ENCODE results near the gene HINT3. TPM values are rescaled to one million over a fixed set of nuclear protein-coding genes. Genes with fewer than 3 reads are reported as not detected.
"Not testable (repeated sequence)": the region's sequence is repeated elsewhere in the genome, so short reads cannot be mapped to it uniquely, and the experiment has no call there.

Gene HINT3
- total and polyA plus RNA-seq, 11 donors: 8.1 to 40.0 (median 33.8) TPM

DNA sequence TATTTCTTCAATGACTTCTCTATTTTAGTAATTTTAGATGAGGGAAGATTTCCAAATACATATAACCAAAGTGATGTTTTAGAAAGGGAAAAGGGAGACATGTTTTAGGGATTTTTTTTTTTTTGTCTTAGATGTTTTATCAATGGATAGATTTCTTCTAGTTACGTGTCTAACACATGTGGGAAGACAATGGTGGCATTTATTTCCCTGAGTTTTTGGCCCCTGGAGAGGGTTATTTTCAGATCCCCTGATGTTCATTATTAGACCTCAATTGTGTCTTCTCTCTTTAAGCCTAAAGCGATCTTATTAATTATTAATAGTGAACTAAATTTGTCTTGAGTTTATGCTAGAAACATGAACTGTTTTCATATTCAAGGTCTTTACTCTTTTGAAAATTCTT is 60.0 kb downstream of the HINT3 start:
- H3K36me3 ChIP-seq: peaks cover 0 to 96% (median 76%) of the 10 kb centered on the region in 9 donors

DNA sequence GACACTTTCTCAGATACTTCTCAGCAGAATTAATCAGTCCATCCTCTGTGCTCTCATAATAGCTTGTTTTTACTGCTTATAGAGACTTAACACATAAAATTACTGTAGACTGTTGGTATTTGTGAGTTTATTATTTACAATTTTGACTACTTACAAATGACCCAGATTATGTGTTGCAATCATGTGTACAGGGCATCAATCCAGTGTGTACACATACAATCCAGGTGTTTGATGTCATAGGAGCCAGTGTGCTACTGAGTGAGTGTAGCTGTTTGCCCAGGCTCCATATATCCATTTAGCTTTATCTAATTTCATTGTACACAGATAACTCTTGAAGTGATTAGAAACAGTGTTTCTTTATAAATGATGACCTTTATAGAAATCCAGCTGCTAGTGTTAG is 61.1 kb downstream of the HINT3 start:
- H3K36me3 ChIP-seq: peaks cover 0 to 96% (median 76%) of the 10 kb centered on the region in 9 donors
- intact Hi-C loops (cut with DNase I): no loop called here
- no peaks in the 10 kb centered on the region for H3K4me1 ChIP-seq
- no peak overlapping the region for H3K27ac ChIP-seq
- no peaks in the 10 kb centered on the region for H3K9me3 ChIP-seq
- ATAC-seq (no peak), DNase-seq (no peak)
- H3K27me3 ChIP-seq: no peaks in the 10 kb centered on the region
- H3K4me3 ChIP-seq: no peak overlapping the region
- no peak for TF ChIP-seq POLR2A (IDR thresholded peaks at IDR 0.05)
- TF ChIP-seq, protein P1, sequence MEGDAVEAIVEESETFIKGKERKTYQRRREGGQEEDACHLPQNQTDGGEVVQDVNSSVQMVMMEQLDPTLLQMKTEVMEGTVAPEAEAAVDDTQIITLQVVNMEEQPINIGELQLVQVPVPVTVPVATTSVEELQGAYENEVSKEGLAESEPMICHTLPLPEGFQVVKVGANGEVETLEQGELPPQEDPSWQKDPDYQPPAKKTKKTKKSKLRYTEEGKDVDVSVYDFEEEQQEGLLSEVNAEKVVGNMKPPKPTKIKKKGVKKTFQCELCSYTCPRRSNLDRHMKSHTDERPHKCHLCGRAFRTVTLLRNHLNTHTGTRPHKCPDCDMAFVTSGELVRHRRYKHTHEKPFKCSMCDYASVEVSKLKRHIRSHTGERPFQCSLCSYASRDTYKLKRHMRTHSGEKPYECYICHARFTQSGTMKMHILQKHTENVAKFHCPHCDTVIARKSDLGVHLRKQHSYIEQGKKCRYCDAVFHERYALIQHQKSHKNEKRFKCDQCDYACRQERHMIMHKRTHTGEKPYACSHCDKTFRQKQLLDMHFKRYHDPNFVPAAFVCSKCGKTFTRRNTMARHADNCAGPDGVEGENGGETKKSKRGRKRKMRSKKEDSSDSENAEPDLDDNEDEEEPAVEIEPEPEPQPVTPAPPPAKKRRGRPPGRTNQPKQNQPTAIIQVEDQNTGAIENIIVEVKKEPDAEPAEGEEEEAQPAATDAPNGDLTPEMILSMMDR (IDR thresholded peaks at IDR 0.05): no peak

More for the DNA sequence above, 60.0 kb downstream of the HINT3 start:
- WGBS, 4 donors: 81 to 94% (median 87%) methylated on average over 2 of the region's 2 CpGs
- no peak overlapping the region for H3K4me3 ChIP-seq
- DNase-seq: no peak
- no peaks in the 10 kb centered on the region for H3K27me3 ChIP-seq
- H3K27ac ChIP-seq: no peak overlapping the region
- H3K9me3 ChIP-seq: no peaks in the 10 kb centered on the region
- no peak for TF ChIP-seq POLR2A (IDR thresholded peaks at IDR 0.05)
- no peaks in the 10 kb centered on the region for H3K4me1 ChIP-seq
- no peak for ATAC-seq
- intact Hi-C loops (cut with DNase I): no loop called here

DNA sequence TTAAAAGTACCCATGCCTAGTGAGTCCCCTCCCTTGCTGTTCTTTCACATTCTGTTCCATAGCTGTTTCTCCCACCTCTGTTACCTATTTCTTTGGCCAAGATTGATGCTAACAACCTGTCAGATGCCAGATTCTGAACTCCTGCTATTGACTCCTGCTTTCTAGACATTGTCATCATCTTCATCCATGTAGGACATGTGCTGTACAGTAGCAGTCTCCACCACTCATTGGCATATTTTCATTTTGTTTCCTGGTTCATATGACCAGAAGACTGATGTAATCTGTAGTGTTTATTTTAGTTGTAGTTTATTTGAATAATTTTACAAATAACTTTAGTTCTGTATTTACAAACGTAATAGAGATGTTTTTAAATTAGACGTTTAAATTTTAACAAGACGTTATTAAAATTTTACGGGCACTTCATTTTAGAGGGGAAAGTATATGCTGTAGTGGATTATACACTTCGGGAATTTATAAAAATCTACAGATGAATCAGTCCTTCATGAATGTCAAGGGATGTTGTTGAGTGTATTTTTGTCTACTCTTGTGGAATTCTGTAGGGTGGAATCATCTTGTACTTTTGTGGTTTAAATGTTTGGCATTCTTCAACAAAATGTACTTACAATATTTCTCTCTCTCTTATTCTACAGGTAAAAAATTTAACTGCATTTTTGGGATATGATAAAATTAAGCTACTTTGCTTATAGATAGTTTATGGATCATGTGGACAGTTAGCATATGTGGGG is 63.9 kb downstream of the HINT3 start:
- intact Hi-C loops (cut with DNase I): no loop called here
- H3K36me3 ChIP-seq: peaks cover 0 to 96% (median 68%) of the 10 kb centered on the region in 9 donors
- H3K27me3 ChIP-seq: no peaks in the 10 kb centered on the region
- H3K4me1 ChIP-seq: no peaks in the 10 kb centered on the region
- H3K9me3 ChIP-seq: no peaks in the 10 kb centered on the region
- 96 to 98% (median 98%) methylated on average over 5 of the region's 5 CpGs for WGBS, 4 donors
- H3K4me3 ChIP-seq: no peak overlapping the region
- TF ChIP-seq, protein P1 (IDR thresholded peaks at IDR 0.05): no peak
- no peak for TF ChIP-seq POLR2A (IDR thresholded peaks at IDR 0.05)
- ATAC-seq (no peak), DNase-seq (no peak)
- no peak overlapping the region for H3K27ac ChIP-seq

DNA sequence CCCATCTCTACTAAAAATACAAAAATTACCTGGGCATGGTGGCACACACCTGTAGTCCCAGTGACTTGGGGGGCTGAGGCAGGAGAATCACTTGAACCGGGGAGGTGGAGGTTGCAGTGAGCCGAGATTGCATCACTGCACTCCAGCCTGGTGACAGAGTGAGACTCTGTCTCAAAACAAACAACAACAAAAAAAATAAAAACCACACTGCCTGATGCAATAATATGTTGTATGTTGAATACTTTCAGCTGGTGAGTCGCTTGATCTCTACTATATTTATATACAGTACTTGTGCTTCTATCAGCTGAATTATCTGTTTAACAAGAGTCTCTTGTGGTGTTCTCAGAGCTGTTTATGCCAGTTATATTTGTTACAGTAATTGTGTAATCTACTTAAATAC is 66.9 kb downstream of the HINT3 start:
- ATAC-seq; DNase-seq; H3K4me3 ChIP-seq; H3K27ac ChIP-seq; H3K9me3 ChIP-seq; intact Hi-C loops (cut with DNase I); H3K27me3 ChIP-seq; H3K4me1 ChIP-seq: not testable (repeated sequence)
- WGBS, 4 donors: 86 to 90% (median 89%) methylated on average over 3 of the region's 3 CpGs
- H3K36me3 ChIP-seq: peaks cover 0 to 98% (median 63%) of the 10 kb centered on the region in 9 donors

DNA sequence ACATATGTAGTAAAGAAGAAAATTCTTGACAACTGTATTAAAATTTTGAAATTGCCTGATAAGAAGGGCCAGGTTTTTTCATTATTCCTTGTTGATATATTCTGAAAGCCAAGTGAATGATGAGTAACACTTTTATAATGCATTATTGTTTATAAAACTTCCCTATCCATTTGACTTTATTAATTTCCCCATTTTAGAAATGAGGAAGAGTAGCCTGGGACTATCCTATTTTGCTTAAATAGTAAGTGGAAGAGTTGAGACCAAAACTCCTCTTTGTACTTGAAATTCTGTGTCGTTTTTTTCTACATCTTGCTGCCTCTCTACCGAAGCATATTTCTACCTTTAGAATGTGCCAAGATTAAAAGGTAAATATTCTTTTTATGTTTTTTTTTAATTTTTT is 69.4 kb downstream of the HINT3 start:
- ATAC-seq: no peak
- no peaks in the 10 kb centered on the region for H3K27me3 ChIP-seq
- no peak for DNase-seq
- intact Hi-C loops (cut with DNase I): no loop called here
- no peak overlapping the region for H3K27ac ChIP-seq
- H3K9me3 ChIP-seq: no peaks in the 10 kb centered on the region
- TF ChIP-seq POLR2A (IDR thresholded peaks at IDR 0.05): no peak
- TF ChIP-seq, protein P1 (IDR thresholded peaks at IDR 0.05): no peak
- 94 to 98% (median 97%) methylated on average over 2 of the region's 2 CpGs for WGBS, 4 donors
- H3K4me1 ChIP-seq: peaks cover 0 to 7% (median 0%) of the 10 kb centered on the region in 12 donors
- H3K4me3 ChIP-seq: no peak overlapping the region
- H3K36me3 ChIP-seq: peaks cover 0 to 81% (median 54%) of the 10 kb centered on the region in 9 donors

All from heart left ventricle (tissue), 16 donors.